Caco-2 (cell line): ENCODE data around the gene HS1BP3. TPM values are rescaled to one million over a fixed set of nuclear protein-coding genes. Genes with fewer than 3 reads are reported as not detected.

Experiments used
- BruUV-seq: library from RNA; stranded (reverse); fragments of 400-500 nt; replicated peaks from 2 replicates; lab custom pipeline; 2021; lab: Mats Ljungman, UMichigan
- CTCF ChIA-PET: fragments of 300-600 bp; sonication (Branson Sonifier 250); formaldehyde crosslinking; loops from one replicate; lab custom pipeline; 2022; ENCODE audit warnings: antibody characterized with exemption; lab: Charles Lee
- POLR2A ChIA-PET: fragments of 300-600 bp; sonication (Branson Sonifier 250); formaldehyde crosslinking; loops from one replicate; lab custom pipeline; 2022; ENCODE audit warnings: antibody characterized with exemption; lab: Charles Lee
- DNase-seq, 2 experiments: peaks; one replicate each; pipeline versions ENCODE4 v3.0.0 to v3.0.0-alpha.2; 2020 to 2022
- H3K27me3 ChIP-seq: replicated peaks from 2 replicates; pipeline ENCODE4 v1.6.0; 2011; ENCODE audit warnings: low read length; ENCODE audit not compliant: control insufficient read depth, insufficient read depth
- H3K36me3 ChIP-seq: 2 replicates; pipeline ENCODE4 v1.5.1; 2011; ENCODE audit warnings: low read length; ENCODE audit not compliant: control insufficient read depth, insufficient read depth
- H3K4me1 ChIP-seq: fragments of 250-450 bp; sonication (Bioruptor Pico); 2 replicates; pipeline ENCODE4 v1.5.1; 2020; ENCODE audit warnings: mild to moderate bottlenecking
- H3K4me3 ChIP-seq: 2 replicates; pipeline ENCODE4 v1.5.1; 2011; ENCODE audit warnings: low read depth, mild to moderate bottlenecking, control low read depth, low read length
- H3K9me3 ChIP-seq: fragments of 250-450 bp; sonication (Bioruptor Pico); 2 replicates; pipeline ENCODE4 v1.5.1; 2020; ENCODE audit warnings: mild to moderate bottlenecking, moderate library complexity
- H3K27ac Mint-ChIP-seq: one replicate; pipeline ENCODE4 v1.8.0; 2022; ENCODE audit warnings: mixed read lengths; ENCODE audit not compliant: unreplicated experiment
- H3K27me3 Mint-ChIP-seq: one replicate; pipeline ENCODE4 v1.8.0; 2022; ENCODE audit warnings: mixed read lengths; ENCODE audit not compliant: insufficient read depth, unreplicated experiment
- H3K36me3 Mint-ChIP-seq: one replicate; pipeline ENCODE4 v1.8.0; 2022; ENCODE audit warnings: mild to moderate bottlenecking, mixed read lengths; ENCODE audit not compliant: insufficient read depth, unreplicated experiment
- H3K4me1 Mint-ChIP-seq: one replicate; pipeline ENCODE4 v1.8.0; 2022; ENCODE audit warnings: low read depth, mixed read lengths; ENCODE audit not compliant: unreplicated experiment
- H3K4me3 Mint-ChIP-seq: one replicate; pipeline ENCODE4 v1.8.0; 2022; ENCODE audit warnings: mild to moderate bottlenecking, moderate library complexity, mixed read lengths; ENCODE audit not compliant: unreplicated experiment
- H3K9me3 Mint-ChIP-seq: one replicate; pipeline ENCODE4 v1.8.0; 2022; ENCODE audit warnings: mixed read lengths; ENCODE audit not compliant: unreplicated experiment
- CTCF ChIP-seq, 2 experiments: fragments of 200-600 bp in 1 of 2; IDR thresholded peaks; 1 replicate in 1 of 2; 2 replicates in 1 of 2; pipeline versions ENCODE4 v1.5.1 to v1.8.0; 2011 to 2022; ENCODE audit warnings: antibody characterized with exemption in 1 of 2, control low read depth in 1 of 2, inconsistent platforms in 1 of 2, low read depth in 1 of 2, low read length in 1 of 2, mild to moderate bottlenecking in 1 of 2, moderate library complexity in 1 of 2; ENCODE audit not compliant: insufficient read depth in 1 of 2, severe bottlenecking in 1 of 2, unreplicated experiment in 1 of 2
- intact Hi-C: fragments of 100-400 bp; cut with micrococcal nuclease; formaldehyde crosslinking; loops from one replicate; pipeline ENCODE4 v1.10.0; 2022; ENCODE audit not compliant: unreplicated experiment
- total RNA-seq: library from RNA; stranded (reverse); gene quantifications from 2 replicates; pipeline ENCODE4 v1.2.3, GENCODE V29; 2022

Gene HS1BP3
- total RNA-seq, 1 experiment from 2014 or later = 31.1 TPM

- no peak for TF ChIP-seq CTCF (IDR thresholded peaks at IDR 0.05; ENCODE audit: insufficient read depth in 1 of 2, low read depth in 1 of 2, low read length in 1 of 2, severe bottlenecking in 1 of 2, unreplicated experiment in 1 of 2)
- Histone ChIP-seq H3K9me3 (no peaks in the 10 kb centered on the region), H3K36me3 (peaks cover 2% of the 10 kb centered on the region), H3K4me1 (no peaks in the 10 kb centered on the region; the same call in 1 of the 2 replicates), H3K27me3 (no peaks in the 10 kb centered on the region), H3K4me3 (no peak overlapping the region)
- no peak overlapping the region for H3K4me3 Mint-ChIP-seq
- H3K27ac Mint-ChIP-seq = no peak overlapping the region
- ChIA-PET CTCF (no interaction called here), POLR2A (no interaction called here)
- no peaks in the 10 kb centered on the region for H3K4me1 Mint-ChIP-seq
- no peaks in the 10 kb centered on the region for H3K27me3 Mint-ChIP-seq
- H3K9me3 Mint-ChIP-seq = no peaks in the 10 kb centered on the region
- no peaks in the 10 kb centered on the region for H3K36me3 Mint-ChIP-seq
- DNase-seq = peak in 1 of 2 experiments; percentile 28
- BruUV-seq = no TSS peak
- intact Hi-C loops = no loop called here
Measured at GRCh38 chr2:20617081-20617575, 33.8 kb downstream of the HS1BP3 start.

- BruUV-seq = no TSS peak
Measured at GRCh38 chr2:20616341-20616871, 34.5 kb downstream of the HS1BP3 start.

More at GRCh38 chr2:20616341-20616871, 34.5 kb downstream of the HS1BP3 start:
- Mint-ChIP-seq H3K4me1 (no peaks in the 10 kb centered on the region), H3K36me3 (no peaks in the 10 kb centered on the region), H3K27ac (no peak overlapping the region), H3K4me3 (no peak overlapping the region), H3K27me3 (no peaks in the 10 kb centered on the region), H3K9me3 (no peaks in the 10 kb centered on the region)
- TF ChIP-seq CTCF (IDR thresholded peaks at IDR 0.05; ENCODE audit: insufficient read depth in 1 of 2, low read depth in 1 of 2, low read length in 1 of 2, severe bottlenecking in 1 of 2, unreplicated experiment in 1 of 2) = no peak
- ChIA-PET POLR2A (no interaction called here), CTCF (interaction anchor here (1.0 kb wide), 1 partner anchor 169 kb away, joined by 3 read pairs; the partner anchor contains the start of gene RHOB)
- Histone ChIP-seq H3K4me3 (no peak overlapping the region), H3K36me3 (peaks cover 2% of the 10 kb centered on the region), H3K27me3 (no peaks in the 10 kb centered on the region), H3K9me3 (no peaks in the 10 kb centered on the region), H3K4me1 (no peaks in the 10 kb centered on the region; the same call in 1 of the 2 replicates)
- intact Hi-C loops = no loop called here
- no peak for DNase-seq
